ENCODE measurements around the gene SLAMF1. TPM values are rescaled to one million over a fixed set of nuclear protein-coding genes. Genes with fewer than 3 reads are reported as not detected.

Gene SLAMF1
- total and polyA plus RNA-seq, 4 experiments from 2014 or later: 21.4 to 62.5 (median 59.9) TPM

- Histone ChIP-seq H3K27me3 (ENCODE audit: insufficient read depth, low read length) (no peaks in the 10 kb centered on the region), H3K27ac (ENCODE audit: low read depth, low read length) (no peak overlapping the region), H3K36me3 (ENCODE audit: insufficient read depth, low read length) (peaks cover 37% of the 10 kb centered on the region), H3K4me1 (ENCODE audit: insufficient read depth, low read length) (peaks cover 83% of the 10 kb centered on the region), H3K4me3 (ENCODE audit: low read length in 2 of 2) (no peak overlapping the region), H3K9me3 (ENCODE audit: control insufficient read depth in 1 of 2, low read length in 2 of 2) (no peaks in the 10 kb centered on the region)
- no peaks in the 10 kb centered on the region for H3K27me3 Mint-ChIP-seq
- H3K4me3 Mint-ChIP-seq: peak overlapping the region in 4 of 8 donors; percentile 16 to 48 (median 31)
- peaks cover 0 to 3% (median 0%) of the 10 kb centered on the region in 8 donors for H3K9me3 Mint-ChIP-seq
- H3K4me1 Mint-ChIP-seq: peaks cover 49 to 86% (median 68%) of the 10 kb centered on the region in 4 donors
- peaks cover 58 to 82% of the 10 kb centered on the region in 2 donors for H3K36me3 Mint-ChIP-seq
- intact Hi-C loops (cut with micrococcal nuclease): loop anchor here (1.0 kb wide), 3 partner anchors 11 to 150 kb away; no protein-coding TSS in a partner anchor
- POLR2A ChIA-PET (ENCODE audit: partially characterized antibody): interaction anchor here (0.7 to 4.5 kb wide), 21 partner anchors 9 to 189 kb away, joined by 3 to 48 read pairs (median 5); partner anchors contain the start of gene SLAMF1
- no peak for DNase-seq
- CTCF ChIA-PET (ENCODE audit: partially characterized antibody): interaction anchor here (0.7 to 9.4 kb wide), 26 partner anchors 8 to 213 kb away, joined by 3 to 139 read pairs (median 5); partner anchors contain the start of genes CD48 and SLAMF1
- peak overlapping the region; percentile 10 to 90 (median 67) for H3K27ac Mint-ChIP-seq
Measured at GRCh38 chr1:160618327-160618726, 28.5 kb downstream of the SLAMF1 start.

- ChIA-PET POLR2A (ENCODE audit: partially characterized antibody) (interaction anchor here (1.3 to 1.4 kb wide), 2 partner anchors 11 to 47 kb away, joined by 3 to 4 read pairs; no protein-coding TSS in a partner anchor), CTCF (ENCODE audit: partially characterized antibody) (interaction anchor here (1.7 kb wide), 1 partner anchor 60 kb away, joined by 7 read pairs; no protein-coding TSS in a partner anchor)
- Mint-ChIP-seq H3K4me1 (peaks cover 33 to 79% (median 58%) of the 10 kb centered on the region in 4 donors), H3K4me3 (no peak overlapping the region), H3K27ac (peak overlapping the region; percentile 4 to 82 (median 65)), H3K27me3 (no peaks in the 10 kb centered on the region), H3K36me3 (peaks cover 56 to 83% of the 10 kb centered on the region in 2 donors), H3K9me3 (peaks cover 0 to 3% (median 0%) of the 10 kb centered on the region in 8 donors)
- Histone ChIP-seq H3K4me3 (ENCODE audit: low read length in 2 of 2) (no peak overlapping the region), H3K36me3 (ENCODE audit: insufficient read depth, low read length) (peaks cover 59% of the 10 kb centered on the region), H3K27ac (ENCODE audit: low read depth, low read length) (no peak overlapping the region), H3K9me3 (ENCODE audit: control insufficient read depth in 1 of 2, low read length in 2 of 2) (no peaks in the 10 kb centered on the region), H3K27me3 (ENCODE audit: insufficient read depth, low read length) (no peaks in the 10 kb centered on the region), H3K4me1 (ENCODE audit: insufficient read depth, low read length) (peaks cover 67% of the 10 kb centered on the region)
- intact Hi-C loops (cut with micrococcal nuclease): no loop called here
- DNase-seq: no peak
Measured at GRCh38 chr1:160615660-160616059, 31.2 kb downstream of the SLAMF1 start.

- peak overlapping the region in 4 of 8 donors; percentile 33 to 51 (median 44) for H3K4me3 Mint-ChIP-seq
- ChIA-PET CTCF (ENCODE audit: partially characterized antibody) (interaction anchor here (1.1 to 12.5 kb wide), 6 partner anchors 16 to 186 kb away, joined by 3 to 359 read pairs (median 6); no protein-coding TSS in a partner anchor), POLR2A (ENCODE audit: partially characterized antibody) (interaction anchor here (0.6 to 2.9 kb wide), 7 partner anchors 10 to 61 kb away, joined by 3 to 12 read pairs (median 3); no protein-coding TSS in a partner anchor)
- Histone ChIP-seq H3K27me3 (ENCODE audit: insufficient read depth, low read length) (no peaks in the 10 kb centered on the region), H3K9me3 (ENCODE audit: control insufficient read depth in 1 of 2, low read length in 2 of 2) (no peaks in the 10 kb centered on the region), H3K4me3 (ENCODE audit: low read length in 2 of 2) (no peak overlapping the region), H3K27ac (ENCODE audit: low read depth, low read length) (no peak overlapping the region), H3K36me3 (ENCODE audit: insufficient read depth, low read length) (peaks cover 63% of the 10 kb centered on the region), H3K4me1 (ENCODE audit: insufficient read depth, low read length) (peaks cover 72% of the 10 kb centered on the region)
- peaks cover 32 to 82% (median 57%) of the 10 kb centered on the region in 4 donors for H3K4me1 Mint-ChIP-seq
- no peaks in the 10 kb centered on the region for H3K27me3 Mint-ChIP-seq
- DNase-seq: no peak
- peak overlapping the region in 6 of 7 donors; percentile 14 to 72 (median 50) for H3K27ac Mint-ChIP-seq
- peaks cover 0 to 3% (median 0%) of the 10 kb centered on the region in 8 donors for H3K9me3 Mint-ChIP-seq
- peaks cover 58 to 87% of the 10 kb centered on the region in 2 donors for H3K36me3 Mint-ChIP-seq
- intact Hi-C loops (cut with micrococcal nuclease): loop anchor here (5.0 kb wide), 1 partner anchor 33 kb away; the partner anchor contains the start of gene SLAMF1
Measured at GRCh38 chr1:160614410-160614809, 32.4 kb downstream of the SLAMF1 start.

- peaks cover 46 to 88% of the 10 kb centered on the region in 2 donors for H3K36me3 Mint-ChIP-seq
- ChIA-PET CTCF (ENCODE audit: partially characterized antibody) (interaction anchor here (0.9 to 12.5 kb wide), 10 partner anchors 15 to 184 kb away, joined by 3 to 359 read pairs (median 4); partner anchors contain the start of gene SLAMF1), POLR2A (ENCODE audit: partially characterized antibody) (interaction anchor here (1.1 to 2.9 kb wide), 3 partner anchors 17 to 183 kb away, joined by 3 to 12 read pairs (median 4); partner anchors contain the start of gene LY9)
- H3K4me1 ChIP-seq (ENCODE audit: insufficient read depth, low read length): peaks cover 69% of the 10 kb centered on the region
- H3K27me3 ChIP-seq (ENCODE audit: insufficient read depth, low read length): no peaks in the 10 kb centered on the region
- H3K4me3 ChIP-seq (ENCODE audit: low read length in 2 of 2): no peak overlapping the region
- peak overlapping the region; percentile 35 to 88 (median 61) for H3K27ac Mint-ChIP-seq
- H3K4me3 Mint-ChIP-seq: no peak overlapping the region
- intact Hi-C loops (cut with micrococcal nuclease): loop anchor here (5.0 kb wide), 1 partner anchor 35 kb away; the partner anchor contains the start of gene SLAMF1
- H3K27me3 Mint-ChIP-seq: no peaks in the 10 kb centered on the region
- no peak for DNase-seq
- peaks cover 70% of the 10 kb centered on the region for H3K36me3 ChIP-seq (ENCODE audit: insufficient read depth, low read length)
- H3K9me3 Mint-ChIP-seq: no peaks in the 10 kb centered on the region
- H3K27ac ChIP-seq (ENCODE audit: low read depth, low read length): peak overlapping the region; percentile 22
- peaks cover 31 to 80% (median 58%) of the 10 kb centered on the region in 4 donors for H3K4me1 Mint-ChIP-seq
- H3K9me3 ChIP-seq (ENCODE audit: control insufficient read depth in 1 of 2, low read length in 2 of 2): no peaks in the 10 kb centered on the region
Measured at GRCh38 chr1:160612613-160613218, 34.1 kb downstream of the SLAMF1 start.

- peaks cover 64% of the 10 kb centered on the region for H3K4me1 ChIP-seq (ENCODE audit: insufficient read depth, low read length)
- Mint-ChIP-seq H3K27me3 (no peaks in the 10 kb centered on the region), H3K27ac (peak overlapping the region; percentile 3 to 91 (median 78)), H3K36me3 (peaks cover 50 to 77% of the 10 kb centered on the region in 2 donors), H3K9me3 (peaks cover 0 to 3% (median 0%) of the 10 kb centered on the region in 8 donors), H3K4me3 (peak overlapping the region in 1 of 8 donors; percentile 3), H3K4me1 (peaks cover 43 to 82% (median 64%) of the 10 kb centered on the region in 4 donors)
- intact Hi-C loops (cut with micrococcal nuclease): loop anchor here (5.0 kb wide), 1 partner anchor 37 kb away; the partner anchor contains the start of gene SLAMF1
- ChIA-PET POLR2A (ENCODE audit: partially characterized antibody) (interaction anchor here (0.8 to 7.3 kb wide), 11 partner anchors 18 to 181 kb away, joined by 3 to 54 read pairs (median 4); partner anchors contain the start of genes CD84 and SLAMF1), CTCF (ENCODE audit: partially characterized antibody) (interaction anchor here (1.0 to 12.5 kb wide), 15 partner anchors 8 to 180 kb away, joined by 3 to 359 read pairs (median 5); partner anchors contain the start of gene SLAMF1)
- H3K4me3 ChIP-seq (ENCODE audit: low read length in 2 of 2): no peak overlapping the region
- peaks cover 57% of the 10 kb centered on the region for H3K36me3 ChIP-seq (ENCODE audit: insufficient read depth, low read length)
- no peak overlapping the region for H3K27ac ChIP-seq (ENCODE audit: low read depth, low read length)
- no peaks in the 10 kb centered on the region for H3K9me3 ChIP-seq (ENCODE audit: control insufficient read depth in 1 of 2, low read length in 2 of 2)
- DNase-seq: no peak
- H3K27me3 ChIP-seq (ENCODE audit: insufficient read depth, low read length): no peaks in the 10 kb centered on the region
Measured at GRCh38 chr1:160610569-160611242, 36.1 kb downstream of the SLAMF1 start.

- Mint-ChIP-seq H3K36me3 (peaks cover 63 to 79% of the 10 kb centered on the region in 2 donors), H3K27ac (peak overlapping the region in 6 of 7 donors; percentile 57 to 93 (median 78)), H3K4me3 (no peak overlapping the region), H3K27me3 (no peaks in the 10 kb centered on the region), H3K9me3 (peaks cover 0 to 16% (median 5%) of the 10 kb centered on the region in 8 donors), H3K4me1 (peaks cover 43 to 79% (median 63%) of the 10 kb centered on the region in 4 donors)
- ChIA-PET CTCF (ENCODE audit: partially characterized antibody) (interaction anchor here (0.9 to 12.5 kb wide), 17 partner anchors 10 to 178 kb away, joined by 3 to 359 read pairs (median 5); partner anchors contain the start of gene SLAMF1), POLR2A (ENCODE audit: partially characterized antibody) (interaction anchor here (0.9 to 7.3 kb wide), 12 partner anchors 10 to 180 kb away, joined by 3 to 54 read pairs (median 6); partner anchors contain the start of gene CD84)
- Histone ChIP-seq H3K4me3 (ENCODE audit: low read length in 2 of 2) (no peak overlapping the region), H3K27ac (ENCODE audit: low read depth, low read length) (no peak overlapping the region), H3K4me1 (ENCODE audit: insufficient read depth, low read length) (peaks cover 60% of the 10 kb centered on the region), H3K27me3 (ENCODE audit: insufficient read depth, low read length) (no peaks in the 10 kb centered on the region), H3K36me3 (ENCODE audit: insufficient read depth, low read length) (peaks cover 53% of the 10 kb centered on the region), H3K9me3 (ENCODE audit: control insufficient read depth in 1 of 2, low read length in 2 of 2) (no peaks in the 10 kb centered on the region)
- DNase-seq: no peak
- intact Hi-C loops (cut with micrococcal nuclease): loop anchor here (10.0 kb wide), 1 partner anchor 414 kb away; the partner anchor contains the start of gene CASQ1
Measured at GRCh38 chr1:160608941-160609340, 37.9 kb downstream of the SLAMF1 start.
